HepG2 (cell line): ENCODE measurements around the gene SPTBN2. TPM values are rescaled to one million over a fixed set of nuclear protein-coding genes. Genes with fewer than 3 reads are reported as not detected.

ENCODE experiments used
- ATF2 ChIP-seq: sonication (generic); formaldehyde crosslinking; IDR thresholded peaks from 2 replicates; pipeline ENCODE4 v1.4.0; 2020; ENCODE audit warnings: missing genetic modification reagents
- ATF7 ChIP-seq, 2 experiments: fragments of 450-650 bp in 1 of 2; sonication (generic) in 1 of 2; formaldehyde crosslinking in 1 of 2; IDR thresholded peaks; 2 replicates each; pipeline versions ENCODE4 v1.4.0 to v1.6.1; 2016 to 2020; ENCODE audit warnings: antibody characterized with exemption in 1 of 2, mild to moderate bottlenecking in 1 of 2, missing genetic modification reagents in 1 of 2
- CENPT ChIP-seq: sonication (generic); formaldehyde crosslinking; IDR thresholded peaks from 2 replicates; pipeline ENCODE4 v1.8.0; 2022; ENCODE audit warnings: low read depth, mild to moderate bottlenecking, moderate library complexity, missing genetic modification reagents
- DDIT3 ChIP-seq: sonication (generic); formaldehyde crosslinking; IDR thresholded peaks from 2 replicates; pipeline ENCODE4 v1.4.0; 2020; ENCODE audit warnings: mild to moderate bottlenecking, missing genetic modification reagents
- DZIP1 ChIP-seq: sonication (generic); formaldehyde crosslinking; IDR thresholded peaks from 2 replicates; pipeline ENCODE4 v1.5.0; 2020; ENCODE audit warnings: mild to moderate bottlenecking, missing genetic modification reagents
- TAF1 ChIP-seq: sonication (generic); formaldehyde crosslinking; IDR thresholded peaks from 2 replicates; pipeline ENCODE4 v1.4.0; 2020; ENCODE audit warnings: missing genetic modification reagents
- TEAD3 ChIP-seq: optimal IDR thresholded peaks from 2 replicates; pipeline ENCODE3; 2016; ENCODE audit warnings: borderline replicate concordance
- TOE1 ChIP-seq: sonication (generic); formaldehyde crosslinking; IDR thresholded peaks from 2 replicates; pipeline ENCODE4 v1.4.0; 2020; ENCODE audit warnings: mild to moderate bottlenecking, missing genetic modification reagents
- XBP1 ChIP-seq: sonication (generic); formaldehyde crosslinking; IDR thresholded peaks from 2 replicates; pipeline ENCODE4 v1.5.0; 2020; ENCODE audit warnings: missing genetic modification reagents
- YEATS4 ChIP-seq: sonication (generic); formaldehyde crosslinking; IDR thresholded peaks from 2 replicates; pipeline ENCODE4 v1.4.0; 2020; ENCODE audit warnings: missing genetic modification reagents, borderline replicate concordance
- YY1 ChIP-seq: IDR thresholded peaks from 2 replicates; pipeline ENCODE4 v1.6.1; 2011; ENCODE audit warnings: low read length, low read depth, moderate library complexity, mild to moderate bottlenecking; ENCODE audit not compliant: insufficient read depth, insufficient replicate concordance
- ZNF180 ChIP-seq: sonication (generic); formaldehyde crosslinking; IDR thresholded peaks from 2 replicates; pipeline ENCODE4 v1.4.0; 2020; ENCODE audit warnings: low read depth, missing genetic modification reagents, borderline replicate concordance
- ZNF274 ChIP-seq: sonication (generic); formaldehyde crosslinking; IDR thresholded peaks from 2 replicates; pipeline ENCODE4 v1.5.1; 2020; ENCODE audit warnings: mild to moderate bottlenecking, missing genetic modification reagents
- ZNF362 ChIP-seq: sonication (generic); formaldehyde crosslinking; IDR thresholded peaks from 2 replicates; pipeline ENCODE4 v1.4.0; 2020; ENCODE audit warnings: missing genetic modification reagents, mild to moderate bottlenecking, borderline replicate concordance
- ZNF703 ChIP-seq: sonication (generic); formaldehyde crosslinking; IDR thresholded peaks from 2 replicates; pipeline ENCODE4 v1.5.1; 2020; ENCODE audit warnings: missing genetic modification reagents, mild to moderate bottlenecking, moderate library complexity, borderline replicate concordance
- ZNF704 ChIP-seq: sonication (generic); formaldehyde crosslinking; IDR thresholded peaks from 2 replicates; pipeline ENCODE4 v1.8.1; 2023; ENCODE audit warnings: mild to moderate bottlenecking, inconsistent platforms, moderate library complexity, missing genetic modification reagents, borderline replicate concordance
- ZNF770 ChIP-seq: sonication (generic); formaldehyde crosslinking; IDR thresholded peaks from 2 replicates; pipeline ENCODE4 v1.5.0; 2020; ENCODE audit warnings: mild to moderate bottlenecking, missing genetic modification reagents
- ZSCAN25 ChIP-seq: sonication (generic); formaldehyde crosslinking; IDR thresholded peaks from 2 replicates; pipeline ENCODE4 v1.8.0; 2022; ENCODE audit warnings: mild to moderate bottlenecking, missing genetic modification reagents
- polyA plus RNA-seq, 8 experiments: library from polyadenylated mRNA; depleted of rRNA in 3 of 8; stranded (reverse) in 7 of 8; unstranded in 1 of 8; fragments of >200 nt; fragmentation: Illumina TruSeq in 4 of 8; extraction: Trizol in 4 of 8; gene quantifications; 2 replicates each; pipeline versions ENCODE4 v1.2.1 to v1.2.3, GENCODE V29; 2011 to 2016; ENCODE audit warnings: low read depth in 4 of 8, missing spikeins in 1 of 8, mixed read lengths in 1 of 8; ENCODE audit not compliant: insufficient read depth in 1 of 8
- total RNA-seq, 5 experiments: library from RNA; depleted of rRNA; stranded (reverse); fragments of >200 nt; fragmentation: Illumina TruSeq; extraction: Trizol; gene quantifications; 2 replicates each; pipeline ENCODE4 v1.2.3, GENCODE V29; 2016; ENCODE audit warnings: low read depth in 1 of 5

Gene SPTBN2
- total and polyA plus RNA-seq, 2 of the 13 experiments (the other 11 are each of a cell fraction or from before 2014, with no cell fraction given), result 0.65 to 4.0 TPM

GRCh38 chr11:66677599-66678375 lies 51.2 kb downstream of the SPTBN2 start, which contains the start of gene RBM4B (continued):
- TF ChIP-seq YEATS4 (CRISPR knock-in tag), result peak; percentile 66; the same call in 1 of the 2 replicates
- TF ChIP-seq XBP1 (CRISPR knock-in tag), result no peak
- peak; percentile 46; the same call in 1 of the 2 replicates for TF ChIP-seq ZNF770 (CRISPR knock-in tag)
- peak; percentile 61 for TF ChIP-seq TEAD3 (CRISPR knock-in tag)
- no peak for TF ChIP-seq ATF2 (CRISPR knock-in tag)
- TF ChIP-seq TOE1, result no peak
- no peak for TF ChIP-seq ZNF180 (CRISPR knock-in tag)
- no peak for TF ChIP-seq ZNF703 (CRISPR knock-in tag)
- TF ChIP-seq TAF1 (CRISPR knock-in tag), result peak; percentile 70
- no peak for TF ChIP-seq ATF7 (IDR thresholded peaks at IDR 0.05)
- TF ChIP-seq ATF7 (CRISPR knock-in tag; IDR thresholded peaks at IDR 0.05), result 0 out of 2 replicates have a peak, but pooled peaks have one; percentile 26
- TF ChIP-seq DDIT3, result no peak
- no peak for TF ChIP-seq ZSCAN25 (CRISPR knock-in tag)
- peak; percentile 52; the same call in 1 of the 2 replicates for TF ChIP-seq ZNF704 (CRISPR knock-in tag)
- 0 out of 2 replicates have a peak, but pooled peaks have one; percentile 62 for TF ChIP-seq ZNF274
- no peak for TF ChIP-seq DZIP1 (CRISPR knock-in tag)
- peak; percentile 11; the same call in 1 of the 2 replicates for TF ChIP-seq ZNF362 (CRISPR knock-in tag)
- no peak for TF ChIP-seq CENPT (CRISPR knock-in tag)
- peak; percentile 96 for TF ChIP-seq YY1
